GF-D8 (cell line): Measurements from ENCODE around the gene DISC1.
"Not testable (repeated sequence)": the region's sequence is repeated elsewhere in the genome, so short reads cannot be mapped to it uniquely, and the experiment has no call there.

ENCODE experiments used
- DNase-seq: peaks from one replicate; lab custom pipeline; 2025; lab: John Stamatoyannopoulos, UW

The DISC1 gene

DNA sequence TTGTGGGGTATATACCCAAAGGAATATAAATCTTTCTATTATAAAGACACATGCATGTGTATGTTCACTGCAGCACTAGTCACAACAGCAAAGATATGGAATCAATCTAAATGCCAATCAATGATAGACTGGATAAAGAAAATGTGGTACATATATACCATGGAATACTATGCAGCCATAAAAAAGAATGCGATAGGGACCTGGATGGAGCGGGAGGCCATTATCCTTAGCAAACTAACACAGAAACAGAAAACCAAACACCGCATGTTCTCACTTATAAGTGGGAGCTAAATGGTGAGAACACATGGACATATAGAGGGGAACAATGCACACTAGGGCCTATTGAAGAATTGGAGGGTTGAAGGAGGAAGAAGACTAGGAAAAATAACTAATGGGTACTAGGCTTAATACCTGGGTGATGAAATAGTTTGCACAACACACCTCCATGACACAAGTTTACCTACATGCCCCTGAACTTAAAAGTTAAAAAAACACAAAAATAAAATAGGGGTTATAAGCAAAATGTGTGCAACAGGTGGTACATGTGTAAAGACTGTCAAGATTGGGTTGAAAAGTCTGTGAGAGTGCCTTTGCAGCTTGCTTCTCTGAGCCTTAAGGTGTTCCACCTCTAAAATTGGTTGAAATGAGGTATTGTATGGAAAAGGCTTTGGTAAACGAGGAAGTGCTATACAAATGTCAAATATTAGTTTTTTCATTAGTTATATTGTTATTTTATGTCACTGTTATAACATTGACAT lies 43.5 kb downstream of the DISC1 start:
- not testable (repeated sequence) for DNase-seq

DNA sequence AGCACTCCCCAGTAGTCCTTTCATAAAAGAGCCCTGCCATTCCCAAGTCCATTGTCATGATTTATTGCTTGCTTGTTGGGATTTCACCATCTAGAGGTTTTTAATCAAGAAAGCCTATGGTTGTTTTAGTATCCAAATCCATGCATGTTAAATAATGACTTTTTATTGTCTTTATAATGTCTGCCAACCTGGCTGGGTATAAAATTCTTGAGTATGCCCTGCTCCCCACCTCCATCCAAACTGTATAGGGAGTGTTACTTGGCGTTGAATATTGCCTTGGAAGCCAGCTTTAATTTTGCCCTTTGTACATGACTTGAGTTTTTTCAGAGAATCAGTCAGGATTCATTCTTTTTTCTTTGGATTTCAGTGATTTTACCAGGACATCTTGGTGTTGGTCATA lies 44.2 kb downstream of the DISC1 start:
- DNase-seq = no peak

DNA sequence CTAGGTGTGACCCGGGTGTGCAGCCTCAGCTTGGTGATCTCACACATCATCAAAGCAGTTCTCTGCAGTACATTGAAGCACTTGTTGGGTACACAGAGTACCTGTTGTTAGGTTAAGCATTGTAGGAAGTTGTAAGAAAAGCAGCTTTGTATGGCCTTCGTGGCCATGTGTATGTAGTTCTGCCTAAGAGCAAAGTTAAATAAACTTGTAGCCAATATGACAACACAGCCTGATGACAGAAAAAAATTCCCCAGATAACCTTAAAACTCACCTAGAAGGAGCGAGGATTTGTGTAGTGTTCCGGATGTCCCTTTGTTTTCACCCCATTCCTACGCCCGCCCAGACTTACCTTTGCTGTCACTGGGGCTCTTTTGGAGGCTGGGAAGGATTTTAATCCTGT lies 48.0 kb downstream of the DISC1 start:
- no peak for DNase-seq

DNA sequence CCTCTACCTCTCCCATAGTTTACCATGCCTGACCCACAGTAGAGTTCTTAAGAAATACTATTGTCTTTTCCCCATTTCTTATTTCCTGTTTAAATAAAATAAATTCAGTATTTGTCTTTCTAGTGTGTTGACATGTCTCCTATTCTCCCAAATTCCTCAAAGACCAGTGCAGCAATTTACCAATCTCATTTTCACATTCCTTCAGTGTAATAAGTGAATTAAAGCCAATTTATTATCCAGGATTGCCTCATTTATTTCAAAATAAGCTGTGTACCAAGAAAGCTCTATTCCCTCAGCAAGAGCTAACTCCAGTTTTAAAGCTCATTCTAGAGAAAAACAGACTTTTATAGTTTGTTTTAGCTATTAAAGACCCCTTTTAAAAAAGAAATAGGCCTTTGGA lies 49.9 kb downstream of the DISC1 start:
- DNase-seq = no peak

DNA sequence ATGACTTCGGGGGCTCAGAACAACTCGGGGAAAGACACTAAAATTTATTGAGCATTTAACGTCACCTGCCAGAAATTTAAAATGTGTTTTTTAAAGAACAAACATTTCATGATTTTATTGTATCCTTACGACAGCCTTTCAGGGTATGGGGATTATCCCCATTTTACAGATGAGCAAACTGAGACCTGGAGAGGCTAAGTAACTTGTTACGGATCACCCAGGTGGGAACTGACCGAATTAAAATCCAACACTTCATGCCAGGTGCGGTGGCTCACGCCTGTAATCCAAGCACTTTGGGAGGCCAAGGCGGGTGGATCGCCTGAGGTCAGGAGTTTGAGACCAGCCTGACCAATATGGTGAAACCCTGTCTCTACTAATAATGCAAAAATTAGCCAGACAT lies 50.9 kb downstream of the DISC1 start:
- DNase-seq = no peak

DNA sequence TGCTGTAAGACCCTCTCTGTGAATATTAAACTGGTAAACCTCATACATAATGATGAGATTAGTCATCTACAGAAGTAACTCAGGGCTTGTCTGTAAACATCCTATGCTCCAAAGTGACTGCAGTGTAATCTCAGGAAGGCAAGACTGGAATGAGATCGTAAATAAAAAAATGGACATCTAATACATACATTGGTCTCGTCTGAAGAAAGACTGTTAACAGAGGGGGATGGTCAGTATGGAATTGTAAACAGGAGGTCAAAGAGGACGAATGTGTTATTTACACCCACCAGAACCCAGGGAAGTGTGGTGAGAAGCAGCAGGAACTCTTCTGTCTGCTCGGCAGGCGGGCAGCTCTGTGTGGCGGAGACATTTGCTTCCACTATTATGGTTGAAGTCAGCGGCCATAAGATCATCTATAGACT lies 51.4 kb downstream of the DISC1 start:
- no peak for DNase-seq

DNA sequence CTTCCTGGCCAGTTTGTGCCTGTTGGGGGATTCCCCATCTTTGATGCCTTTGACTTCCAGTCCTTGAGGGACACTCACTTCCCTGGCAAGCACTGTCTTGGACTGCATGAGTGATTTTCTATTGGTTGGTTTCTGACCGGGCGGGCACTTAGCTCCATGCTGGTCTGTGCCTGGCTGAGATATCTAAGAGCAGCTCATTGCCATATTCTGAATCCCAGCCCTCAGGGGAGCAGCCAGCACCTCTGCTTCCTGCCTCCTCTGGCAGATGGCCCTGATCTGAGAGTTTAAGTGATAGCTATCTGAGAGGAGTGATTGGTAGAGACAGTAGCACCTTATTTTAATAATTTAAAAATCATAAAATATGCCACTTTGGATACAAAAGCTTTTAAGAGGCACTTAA lies 52.5 kb downstream of the DISC1 start:
- DNase-seq = no peak

DNA sequence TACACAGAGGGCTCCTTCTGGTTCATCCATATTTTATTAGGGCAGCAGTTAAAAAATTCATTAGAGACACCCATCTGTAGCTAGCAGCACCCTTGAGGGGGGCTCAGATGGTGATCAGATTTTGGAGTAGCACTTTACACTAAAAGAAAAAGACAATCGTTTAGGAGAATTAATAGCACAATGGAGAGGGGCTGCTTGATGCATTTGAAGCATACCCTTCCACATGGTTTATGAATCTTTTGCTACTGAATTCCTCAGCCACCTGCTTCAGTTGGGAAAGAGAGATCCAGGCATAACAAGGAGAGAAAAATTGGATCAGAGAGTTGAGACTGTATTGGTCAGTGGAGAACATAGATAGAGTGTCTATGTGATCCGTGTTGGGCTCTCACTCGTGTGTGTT lies 54.4 kb downstream of the DISC1 start:
- DNase-seq = no peak

DNA sequence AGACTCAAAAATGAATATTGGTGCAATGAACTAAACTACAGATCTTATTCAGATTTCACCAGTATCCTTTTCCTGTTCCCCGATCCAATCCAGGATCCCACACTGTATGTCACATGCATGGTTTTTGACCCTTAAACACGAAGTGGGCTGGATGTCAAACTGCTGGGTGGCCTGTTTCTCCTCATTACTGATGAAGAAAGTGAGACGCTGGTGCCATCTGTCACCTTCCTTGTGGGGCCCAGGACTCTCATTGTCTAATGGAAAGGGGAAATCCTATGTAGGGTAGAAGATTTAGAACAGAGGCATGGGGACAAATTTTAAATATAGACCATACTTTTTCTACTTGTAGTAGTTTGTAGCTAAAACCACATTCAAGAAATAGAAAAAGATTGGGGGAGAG lies 56.2 kb downstream of the DISC1 start:
- DNase-seq = no peak

DNA sequence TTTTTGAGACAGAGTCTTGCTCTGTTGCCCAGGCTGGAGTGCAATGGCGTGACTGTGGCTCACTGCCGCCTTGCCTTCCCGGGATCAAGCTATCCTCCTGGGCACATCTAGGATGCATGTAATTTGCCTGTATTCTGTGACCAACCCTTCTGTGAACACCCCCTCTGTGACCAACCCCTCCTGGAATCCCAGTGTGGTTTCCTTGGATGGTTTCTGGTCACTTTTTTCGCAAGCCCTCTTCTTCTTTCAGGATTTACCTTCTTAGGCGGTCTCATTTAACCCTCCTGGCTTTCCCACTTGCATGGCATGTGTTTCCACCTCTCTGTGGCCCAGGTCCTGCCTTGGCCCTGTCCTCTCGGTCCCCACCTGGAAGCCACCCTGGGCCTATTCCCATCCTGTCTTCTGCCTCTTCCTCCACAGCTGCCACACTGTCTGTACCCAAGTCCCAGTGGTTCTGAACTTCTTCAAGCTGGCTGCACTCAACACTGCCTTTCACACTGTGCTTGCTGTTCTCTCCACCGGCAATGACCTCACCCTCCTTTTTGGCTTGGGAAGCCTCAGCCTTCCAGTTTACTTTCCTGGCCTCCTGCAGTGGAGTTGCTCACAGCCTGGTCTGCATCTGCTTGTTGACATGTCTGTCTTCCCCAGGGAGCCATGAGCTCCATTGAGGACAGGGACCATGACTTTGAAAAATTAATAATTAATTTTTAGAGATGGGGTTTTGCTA lies 57.0 kb downstream of the DISC1 start:
- DNase-seq = no peak

DNA sequence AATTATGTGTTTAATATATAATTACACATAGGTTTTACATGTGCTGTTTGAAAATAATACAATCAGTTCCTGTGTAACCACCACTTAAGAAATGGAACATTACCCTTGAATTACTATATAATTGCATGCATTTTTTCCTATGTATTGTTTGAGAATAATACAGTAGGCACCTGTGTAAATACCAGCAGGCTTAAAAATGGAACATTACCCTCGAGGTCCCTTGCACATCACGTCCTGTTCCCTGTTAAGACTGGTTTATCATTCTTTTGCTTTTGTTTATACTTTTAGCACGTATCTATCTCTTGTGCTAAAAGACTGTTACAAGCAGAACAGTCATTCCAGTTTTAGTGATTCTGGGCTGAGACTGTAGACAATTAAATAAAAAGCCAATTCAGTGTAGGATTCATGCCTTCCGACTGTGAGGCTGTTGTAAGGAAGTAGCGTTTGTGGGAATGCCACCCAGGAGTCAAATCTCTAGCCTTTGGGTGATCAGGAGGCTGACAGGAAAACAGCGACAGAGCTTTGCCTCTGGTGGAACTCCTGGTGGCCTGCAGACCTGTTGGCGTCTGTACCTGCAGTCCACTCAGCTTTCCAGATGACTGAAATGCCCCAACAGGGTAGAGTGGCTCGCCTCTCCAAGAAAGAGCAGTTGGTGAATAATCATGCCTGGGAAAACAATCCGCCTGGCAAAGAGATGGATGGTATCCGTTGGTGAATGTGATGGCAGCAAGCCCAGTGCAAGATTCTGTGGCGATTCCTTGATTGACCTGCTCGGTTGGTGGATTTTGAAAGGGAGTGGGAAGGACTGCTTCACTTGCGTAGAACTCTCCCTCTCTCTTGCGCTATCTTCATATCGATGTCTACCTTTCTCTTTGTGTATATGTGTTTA lies 58.0 kb downstream of the DISC1 start:
- no peak for DNase-seq

DNA sequence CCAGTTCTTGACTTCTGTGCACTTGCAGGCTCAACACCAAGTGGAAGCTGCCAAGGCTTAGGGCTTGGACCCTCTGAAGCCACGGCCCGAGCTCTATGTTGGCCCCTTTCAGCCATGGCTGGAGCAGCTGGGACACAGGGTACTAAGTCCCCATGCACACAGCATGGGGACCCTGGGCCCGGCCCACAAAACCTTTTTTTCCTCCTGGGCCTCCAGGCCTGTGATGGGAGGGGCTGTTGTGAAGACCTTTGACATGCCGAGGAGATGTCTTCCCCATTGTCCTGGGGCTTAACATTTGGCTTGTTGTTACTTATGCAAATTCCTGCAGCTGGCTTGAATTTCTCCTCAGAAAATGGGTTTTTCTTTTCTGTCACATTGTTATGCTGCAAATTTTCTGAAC lies 59.8 kb downstream of the DISC1 start:
- DNase-seq = no peak

DNA sequence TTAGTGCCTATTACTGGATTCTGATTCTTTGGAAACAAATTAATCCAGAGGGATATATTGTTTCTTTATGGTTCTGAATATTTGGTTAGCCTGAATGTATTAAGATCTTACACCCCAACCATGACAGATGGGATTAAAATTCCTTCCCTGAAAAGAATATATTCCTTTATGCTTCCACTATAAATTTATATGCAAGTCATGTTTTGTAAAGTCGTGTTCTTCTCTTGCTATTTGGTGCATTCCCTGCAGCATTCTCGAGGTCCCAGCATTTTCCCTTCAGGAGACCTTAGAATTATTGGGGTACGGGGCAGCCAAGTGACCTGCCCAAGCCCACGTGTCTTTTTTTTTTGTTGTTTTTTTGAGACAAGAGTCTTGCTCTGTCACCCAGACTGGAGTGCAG lies 62.4 kb downstream of the DISC1 start:
- DNase-seq = no peak

DNA sequence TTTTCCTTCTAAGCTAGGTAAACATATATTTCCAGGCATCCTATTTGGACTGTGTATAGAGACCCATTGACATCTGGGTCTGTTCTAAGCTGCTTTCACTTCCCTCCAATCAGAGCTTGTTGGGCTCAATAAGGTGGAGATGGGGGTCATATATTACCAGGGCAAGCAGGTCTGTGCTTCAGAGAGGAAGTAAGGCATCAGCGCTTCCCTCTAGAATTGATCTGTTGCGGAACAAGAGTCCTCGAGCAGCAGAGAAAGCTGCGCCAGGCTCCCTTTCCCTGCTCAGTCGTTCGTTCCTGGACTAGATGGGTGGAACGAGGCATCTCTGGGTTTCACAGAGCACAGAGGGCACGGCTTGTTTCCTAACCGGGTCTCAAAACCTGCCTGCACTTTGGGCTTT lies 63.5 kb downstream of the DISC1 start:
- no peak for DNase-seq

DNA sequence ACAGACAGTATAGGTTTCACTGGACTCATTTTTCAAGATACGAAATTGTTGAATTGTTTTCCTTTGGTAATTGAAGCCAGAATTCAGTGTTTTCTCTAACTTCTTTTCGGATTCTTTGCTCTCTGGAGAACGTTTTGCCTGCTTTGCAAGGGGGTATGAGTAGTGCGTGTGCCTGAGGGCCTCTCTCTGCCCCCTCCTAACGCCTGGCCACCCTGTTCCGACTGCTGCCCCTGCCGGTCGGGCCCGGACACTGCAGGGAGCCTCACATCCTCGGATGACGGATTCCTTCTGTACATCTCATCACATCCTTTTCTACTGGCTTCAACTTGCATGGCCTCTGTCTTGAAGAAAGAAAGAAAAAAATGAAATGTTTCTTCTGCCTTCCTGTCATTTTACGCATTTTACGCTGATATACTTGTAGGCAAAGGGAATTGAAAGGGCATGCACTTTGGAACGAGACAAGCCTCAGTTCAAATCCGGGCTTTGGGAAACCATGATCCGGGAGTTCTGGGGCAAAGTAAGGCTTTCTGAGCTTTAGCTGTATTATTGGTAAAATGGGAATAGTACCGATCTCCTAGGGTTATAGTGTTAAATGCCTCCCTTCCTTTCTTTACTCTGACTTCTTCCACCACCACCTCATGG lies 65.1 kb downstream of the DISC1 start:
- DNase-seq = no peak

DNA sequence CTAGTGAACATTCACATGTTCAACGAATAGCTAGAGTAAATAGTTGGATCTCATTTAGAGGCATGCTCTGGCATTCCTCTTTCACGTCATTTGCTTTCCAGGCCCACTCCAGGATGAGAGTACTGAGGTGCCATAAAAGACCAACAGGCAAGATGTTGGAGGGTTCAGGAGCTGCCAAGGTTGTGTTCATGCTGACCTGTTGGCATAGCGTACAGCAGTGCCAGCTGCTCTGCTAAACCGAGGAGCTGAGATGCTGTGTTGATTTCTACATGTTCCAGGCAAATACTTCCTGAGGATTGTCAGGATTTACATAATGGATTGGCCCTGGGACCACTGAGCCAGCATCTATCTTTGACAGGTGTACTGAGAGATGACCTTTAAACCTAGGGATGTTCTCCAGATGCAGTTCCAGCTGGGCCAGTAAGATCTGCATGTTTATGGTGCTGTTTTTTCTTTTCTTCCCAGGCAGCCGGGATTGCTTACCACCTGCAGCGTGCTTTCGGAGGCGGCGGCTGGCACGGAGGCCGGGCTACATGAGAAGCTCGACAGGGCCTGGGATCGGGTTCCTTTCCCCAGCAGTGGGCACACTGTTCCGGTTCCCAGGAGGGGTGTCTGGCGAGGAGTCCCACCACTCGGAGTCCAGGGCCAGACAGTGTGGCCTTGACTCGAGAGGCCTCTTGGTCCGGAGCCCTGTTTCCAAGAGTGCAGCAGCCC lies 66.9 kb downstream of the DISC1 start:
- no peak for DNase-seq

DNA sequence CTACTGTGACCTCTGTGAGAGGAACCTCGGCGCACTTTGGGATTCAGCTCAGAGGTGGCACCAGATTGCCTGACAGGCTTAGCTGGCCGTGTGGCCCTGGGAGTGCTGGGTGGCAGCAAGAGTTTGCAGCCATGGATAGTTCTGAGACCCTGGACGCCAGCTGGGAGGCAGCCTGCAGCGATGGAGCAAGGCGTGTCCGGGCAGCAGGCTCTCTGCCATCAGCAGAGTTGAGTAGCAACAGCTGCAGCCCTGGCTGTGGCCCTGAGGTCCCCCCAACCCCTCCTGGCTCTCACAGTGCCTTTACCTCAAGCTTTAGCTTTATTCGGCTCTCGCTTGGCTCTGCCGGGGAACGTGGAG lies 67.5 kb downstream of the DISC1 start:
- no peak for DNase-seq

DNA sequence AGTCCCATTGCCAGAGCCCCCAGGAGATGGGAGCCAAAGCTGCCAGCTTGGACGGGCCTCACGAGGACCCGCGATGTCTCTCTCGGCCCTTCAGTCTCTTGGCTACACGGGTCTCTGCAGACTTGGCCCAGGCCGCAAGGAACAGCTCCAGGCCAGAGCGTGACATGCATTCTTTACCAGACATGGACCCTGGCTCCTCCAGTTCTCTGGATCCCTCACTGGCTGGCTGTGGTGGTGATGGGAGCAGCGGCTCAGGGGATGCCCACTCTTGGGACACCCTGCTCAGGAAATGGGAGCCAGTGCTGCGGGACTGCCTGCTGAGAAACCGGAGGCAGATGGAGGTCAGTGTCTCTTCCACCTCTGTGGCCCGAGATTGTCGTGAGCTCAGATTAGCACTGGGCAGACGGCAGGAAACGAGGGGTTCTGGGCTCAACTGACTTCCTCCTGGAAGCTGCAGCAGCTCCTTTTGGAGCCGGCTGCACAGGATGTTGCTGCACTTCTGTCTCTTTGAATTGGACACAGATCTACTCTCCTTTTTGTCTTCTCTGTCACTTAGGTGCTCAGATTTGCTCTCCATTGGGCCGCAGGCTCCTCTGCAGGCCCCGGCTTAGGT lies 68.0 kb downstream of the DISC1 start:
- no peak for DNase-seq

DNA sequence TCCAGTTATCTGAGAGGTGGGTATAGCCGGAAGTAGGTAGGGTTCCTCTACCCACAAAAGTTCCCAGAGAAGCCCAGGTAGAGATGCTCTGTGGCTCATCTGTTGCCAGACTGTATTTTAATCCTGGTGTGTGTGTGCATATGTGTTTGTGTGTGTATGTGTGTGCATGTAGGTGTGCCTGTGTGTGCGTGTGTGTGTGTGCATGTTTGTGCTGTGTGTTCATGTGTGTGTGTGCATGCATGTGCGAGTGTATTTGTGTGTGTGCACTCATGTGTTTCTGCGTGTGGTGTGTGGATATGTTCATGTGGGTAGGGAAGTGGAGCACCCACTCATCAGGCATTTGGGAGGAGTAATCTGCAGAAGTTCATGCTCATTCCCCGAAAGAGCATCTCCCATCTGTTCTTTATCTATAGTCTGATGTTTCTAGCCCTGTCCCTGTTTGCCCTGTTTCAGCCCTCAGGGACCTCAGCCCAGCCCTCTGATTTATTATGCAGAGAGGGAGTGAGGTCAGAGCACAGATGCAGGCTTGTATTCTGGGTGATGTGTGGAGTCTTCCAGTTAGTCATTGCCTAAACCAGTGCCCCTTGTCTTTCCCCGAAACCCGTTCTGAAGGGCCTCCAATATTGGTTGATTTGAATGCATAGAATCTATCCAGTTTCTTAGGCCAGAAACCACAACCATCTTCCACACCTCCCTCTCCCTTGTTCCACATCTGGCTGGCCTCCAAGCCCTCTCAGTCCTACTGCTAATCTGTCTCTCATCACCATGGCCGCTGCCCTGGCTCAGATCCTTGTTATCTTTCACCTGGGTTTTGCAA lies 69.1 kb downstream of the DISC1 start:
- no peak for DNase-seq

DNA sequence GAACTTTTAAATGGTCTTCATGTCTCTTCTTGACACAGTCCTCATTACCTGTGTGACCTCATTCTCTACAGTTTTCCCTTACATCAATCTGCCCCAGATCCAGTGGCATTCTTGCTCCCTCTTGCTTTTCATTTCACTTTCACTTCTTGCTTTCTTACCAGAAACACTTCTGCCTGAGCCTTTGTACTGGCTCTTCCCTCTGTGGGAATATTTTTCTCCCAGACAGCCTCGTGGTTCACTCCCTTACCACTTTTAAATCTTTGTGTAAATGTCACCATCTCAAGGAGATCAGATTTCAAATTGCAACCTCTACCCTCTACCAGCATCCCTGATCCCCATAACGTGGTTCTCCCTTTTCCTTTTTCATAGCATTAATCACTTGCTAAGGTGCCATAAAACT lies 73.2 kb downstream of the DISC1 start:
- no peak for DNase-seq
